HepG2 (cell line): ENCODE data around the gene CTBP1.

Experiments used
- BHLHE40 ChIP-seq: IDR thresholded peaks from 2 replicates; pipeline ENCODE4 v1.6.1; 2011; ENCODE audit warnings: low read length, improper control_type of control experiment
- CHD4 ChIP-seq: fragments of 200-600 bp; sonication (generic); IDR thresholded peaks from 2 replicates; pipeline ENCODE4 v1.7.0; 2017; ENCODE audit warnings: mild to moderate bottlenecking, low read length, borderline replicate concordance
- MXD3 ChIP-seq: IDR thresholded peaks from 2 replicates; pipeline ENCODE4 v1.6.1; 2016; ENCODE audit warnings: mild to moderate bottlenecking, missing biosample characterization, missing genetic modification reagents
- PHF5A ChIP-seq: IDR thresholded peaks from one replicate; pipeline ENCODE4 v1.6.1; 2018; ENCODE audit warnings: low read depth, missing genetic modification reagents; ENCODE audit not compliant: unreplicated experiment
- SIX1 ChIP-seq: sonication (generic); formaldehyde crosslinking; IDR thresholded peaks from 2 replicates; pipeline ENCODE4 v1.4.0; 2020; ENCODE audit warnings: missing genetic modification reagents, borderline replicate concordance
- ZNF441 ChIP-seq: sonication (generic); formaldehyde crosslinking; IDR thresholded peaks from 2 replicates; pipeline ENCODE4 v1.7.0; 2021; ENCODE audit warnings: missing genetic modification reagents, borderline replicate concordance

- no peak for TF ChIP-seq ZNF441 (CRISPR knock-in tag)
- TF ChIP-seq CHD4: no peak
- TF ChIP-seq BHLHE40: no peak
- no peak for TF ChIP-seq SIX1 (CRISPR knock-in tag)
- TF ChIP-seq MXD3 (CRISPR knock-in tag): no peak
- TF ChIP-seq PHF5A (CRISPR knock-in tag): no peak
These were observed 39.9 kb upstream of the CTBP1 start for GRCh38 chr4:1288786-1289185.
